Lower lobe of right lung (tissue), 2 donors: ENCODE data around the gene PDK3. TPM values are rescaled to one million over a fixed set of nuclear protein-coding genes. Genes with fewer than 3 reads are reported as not detected.

ENCODE experiments used
- ATAC-seq, 2 donors: fragments of 200-7000 bp; cut with Tn5 transposase; one replicate each; pipeline ENCODE4 v1.9.1; 2020 to 2022; ENCODE audit warnings: mild to moderate bottlenecking in 2 of 2, moderate library complexity in 2 of 2
- DNase-seq: peaks from one replicate; pipeline ENCODE4 v3.0.0-alpha.2; 2020
- H3K27ac ChIP-seq: fragments of 200-600 bp; one replicate; pipeline ENCODE4 v1.8.0; 2022
- H3K27me3 ChIP-seq: fragments of 200-600 bp; one replicate; pipeline ENCODE4 v1.8.0; 2022; ENCODE audit warnings: low read depth
- H3K36me3 ChIP-seq: fragments of 200-600 bp; one replicate; pipeline ENCODE4 v1.8.0; 2022; ENCODE audit warnings: mild to moderate bottlenecking
- H3K4me1 ChIP-seq: fragments of 200-600 bp; one replicate; pipeline ENCODE4 v1.8.0; 2022
- H3K4me3 ChIP-seq: fragments of 200-600 bp; one replicate; pipeline ENCODE4 v1.8.0; 2022; ENCODE audit warnings: mild to moderate bottlenecking
- H3K9me3 ChIP-seq: fragments of 200-600 bp; one replicate; pipeline ENCODE4 v1.8.0; 2022
- CTCF ChIP-seq: fragments of 200-600 bp; IDR thresholded peaks from one replicate; pipeline ENCODE4 v1.8.0; 2022; ENCODE audit warnings: antibody characterized with exemption, mild to moderate bottlenecking
- intact Hi-C: fragments of 100-400 bp; cut with DNase I; formaldehyde crosslinking; loops from one replicate; pipeline ENCODE4 v1.11.0; 2022
- total RNA-seq: library from RNA; stranded (reverse); fragmentation: NEBNext Ultra II Directional; extraction: Animal tissue kit (Norgen Biotek cat#: 25700); gene quantifications from one replicate; pipeline ENCODE4 v1.2.1, GENCODE V29; 2021
- donor health status: DM: no; HTN: yes; CAD: no; lungs with severe emphysema.

PDK3 gene
- total RNA-seq, 1 donor from 2014 or later = 22.3 TPM

- DNase-seq (no peak), ATAC-seq (no peak)
- no peak for TF ChIP-seq CTCF
- H3K4me1 ChIP-seq = no peaks in the 10 kb centered on the region
- H3K27ac ChIP-seq = no peak overlapping the region
- no peaks in the 10 kb centered on the region for H3K9me3 ChIP-seq
- peaks cover 13% of the 10 kb centered on the region for H3K36me3 ChIP-seq
- no peaks in the 10 kb centered on the region for H3K27me3 ChIP-seq
- intact Hi-C loops = no loop called here
- H3K4me3 ChIP-seq = no peak overlapping the region
Observed at GRCh38 chrX:24520472-24520871, 55.4 kb downstream of the PDK3 start.

- no peak for TF ChIP-seq CTCF
- Histone ChIP-seq H3K4me3 (no peak overlapping the region), H3K9me3 (no peaks in the 10 kb centered on the region), H3K36me3 (peaks cover 15% of the 10 kb centered on the region), H3K4me1 (no peaks in the 10 kb centered on the region), H3K27ac (no peak overlapping the region), H3K27me3 (no peaks in the 10 kb centered on the region)
- ATAC-seq = no peak
- intact Hi-C loops = no loop called here
- DNase-seq = no peak
Observed at GRCh38 chrX:24525455-24525854, 60.4 kb downstream of the PDK3 start.

- Histone ChIP-seq H3K4me1 (no peaks in the 10 kb centered on the region), H3K36me3 (peaks cover 17% of the 10 kb centered on the region), H3K4me3 (no peak overlapping the region), H3K27me3 (no peaks in the 10 kb centered on the region), H3K9me3 (no peaks in the 10 kb centered on the region), H3K27ac (no peak overlapping the region)
- ATAC-seq (no peak), DNase-seq (no peak)
- TF ChIP-seq CTCF = no peak
- intact Hi-C loops = no loop called here
Observed at GRCh38 chrX:24526616-24527015, 61.5 kb downstream of the PDK3 start.

- intact Hi-C loops = no loop called here
- Histone ChIP-seq H3K9me3 (no peaks in the 10 kb centered on the region), H3K27ac (no peak overlapping the region), H3K36me3 (peaks cover 18% of the 10 kb centered on the region), H3K4me1 (no peaks in the 10 kb centered on the region), H3K4me3 (no peak overlapping the region), H3K27me3 (no peaks in the 10 kb centered on the region)
- ATAC-seq (no peak), DNase-seq (no peak)
- TF ChIP-seq CTCF = no peak
Observed at GRCh38 chrX:24528605-24529004, 63.5 kb downstream of the PDK3 start.

GRCh38 chrX:24536551-24536950 lies 71.5 kb downstream of the PDK3 start:
- intact Hi-C loops = no loop called here
- no peaks in the 10 kb centered on the region for H3K4me1 ChIP-seq
- no peaks in the 10 kb centered on the region for H3K27me3 ChIP-seq
- no peak overlapping the region for H3K27ac ChIP-seq
- no peak overlapping the region for H3K4me3 ChIP-seq
- DNase-seq = no peak
- peaks cover 14% of the 10 kb centered on the region for H3K36me3 ChIP-seq
- TF ChIP-seq CTCF = no peak
- H3K9me3 ChIP-seq = no peaks in the 10 kb centered on the region
- no peak for ATAC-seq

- H3K9me3 ChIP-seq = no peaks in the 10 kb centered on the region
- no peaks in the 10 kb centered on the region for H3K4me1 ChIP-seq
- H3K36me3 ChIP-seq = no peaks in the 10 kb centered on the region
- ATAC-seq = no peak
- no peak for TF ChIP-seq CTCF
- intact Hi-C loops = no loop called here
- no peak for DNase-seq
- H3K27ac ChIP-seq = peak overlapping the region; percentile 24
- no peaks in the 10 kb centered on the region for H3K27me3 ChIP-seq
- no peak overlapping the region for H3K4me3 ChIP-seq
Observed at GRCh38 chrX:24542756-24543155, 77.7 kb downstream of the PDK3 start.
